ENCODE results near the gene EDAR. TPM values are rescaled to one million over a fixed set of nuclear protein-coding genes. Genes with fewer than 3 reads are reported as not detected.

EDAR gene
- total RNA-seq, 6 experiments from 2014 or later: 0.06 to 1.6 (median 0.28) TPM

GRCh38 chr2:108894766-108895165, 94.3 kb downstream of the EDAR start:
- no peak for TF ChIP-seq POLR2A (IDR thresholded peaks at IDR 0.05)
- TF ChIP-seq, protein P1, sequence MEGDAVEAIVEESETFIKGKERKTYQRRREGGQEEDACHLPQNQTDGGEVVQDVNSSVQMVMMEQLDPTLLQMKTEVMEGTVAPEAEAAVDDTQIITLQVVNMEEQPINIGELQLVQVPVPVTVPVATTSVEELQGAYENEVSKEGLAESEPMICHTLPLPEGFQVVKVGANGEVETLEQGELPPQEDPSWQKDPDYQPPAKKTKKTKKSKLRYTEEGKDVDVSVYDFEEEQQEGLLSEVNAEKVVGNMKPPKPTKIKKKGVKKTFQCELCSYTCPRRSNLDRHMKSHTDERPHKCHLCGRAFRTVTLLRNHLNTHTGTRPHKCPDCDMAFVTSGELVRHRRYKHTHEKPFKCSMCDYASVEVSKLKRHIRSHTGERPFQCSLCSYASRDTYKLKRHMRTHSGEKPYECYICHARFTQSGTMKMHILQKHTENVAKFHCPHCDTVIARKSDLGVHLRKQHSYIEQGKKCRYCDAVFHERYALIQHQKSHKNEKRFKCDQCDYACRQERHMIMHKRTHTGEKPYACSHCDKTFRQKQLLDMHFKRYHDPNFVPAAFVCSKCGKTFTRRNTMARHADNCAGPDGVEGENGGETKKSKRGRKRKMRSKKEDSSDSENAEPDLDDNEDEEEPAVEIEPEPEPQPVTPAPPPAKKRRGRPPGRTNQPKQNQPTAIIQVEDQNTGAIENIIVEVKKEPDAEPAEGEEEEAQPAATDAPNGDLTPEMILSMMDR (IDR thresholded peaks at IDR 0.05): no peak
- Histone ChIP-seq H3K27me3 (no peaks in the 10 kb centered on the region), H3K27ac (peak overlapping the region in 2 of 3 donors; percentile 38 to 45), H3K4me3 (no peak overlapping the region), H3K9me3 (no peaks in the 10 kb centered on the region), H3K4me1 (peaks cover 0 to 11% (median 5%) of the 10 kb centered on the region in 4 donors), H3K36me3 (no peaks in the 10 kb centered on the region)
- intact Hi-C loops (cut with DNase I): no loop called here
- DNase-seq: no peak
- WGBS (ENCODE audit: insufficient coverage, low coverage, low lambda C conversion rate, missing lambda C conversion rate): 51% methylated on average over 3 of the region's 3 CpGs
- no peak for ATAC-seq

GRCh38 chr2:108893277-108893676, 95.7 kb downstream of the EDAR start:
- DNase-seq: no peak
- peaks cover 0 to 2% (median 0%) of the 10 kb centered on the region in 4 donors for H3K9me3 ChIP-seq
- H3K36me3 ChIP-seq: no peaks in the 10 kb centered on the region
- no peak for TF ChIP-seq POLR2A (IDR thresholded peaks at IDR 0.05)
- TF ChIP-seq, protein P1 (IDR thresholded peaks at IDR 0.05): no peak
- H3K27me3 ChIP-seq: no peaks in the 10 kb centered on the region
- intact Hi-C loops (cut with DNase I): no loop called here
- WGBS (ENCODE audit: insufficient coverage, low coverage, low lambda C conversion rate, missing lambda C conversion rate): 79% methylated on average over 1 of the region's 1 CpG
- no peak overlapping the region for H3K27ac ChIP-seq
- peaks cover 0 to 11% (median 5%) of the 10 kb centered on the region in 4 donors for H3K4me1 ChIP-seq
- ATAC-seq: no peak
- H3K4me3 ChIP-seq: no peak overlapping the region

DNA sequence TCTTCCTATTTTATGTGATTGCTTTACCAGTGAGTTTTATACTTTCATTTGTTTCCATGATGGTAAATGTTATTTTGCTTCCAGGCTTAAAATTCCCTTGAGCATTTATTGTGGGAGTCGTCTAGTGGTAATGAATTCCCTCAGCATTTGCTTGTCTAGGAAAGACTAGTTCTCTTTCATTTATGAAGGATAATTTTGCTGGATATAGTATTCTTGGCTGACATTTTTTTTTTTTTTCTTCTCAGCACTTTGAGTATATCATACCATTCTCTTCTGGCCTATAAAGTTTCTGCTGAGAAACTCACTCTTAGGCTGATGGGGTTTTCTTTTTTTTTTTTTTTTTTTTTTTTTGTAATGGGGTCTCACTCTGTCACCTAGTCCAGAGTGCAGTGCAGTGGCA, 99.1 kb downstream of the EDAR start:
- H3K4me3 ChIP-seq: no peak overlapping the region
- 100% methylated on average over 1 of the region's 1 CpG for WGBS (ENCODE audit: insufficient coverage, low coverage, low lambda C conversion rate, missing lambda C conversion rate)
- no peaks in the 10 kb centered on the region for H3K36me3 ChIP-seq
- ATAC-seq (no peak), DNase-seq (no peak)
- H3K27ac ChIP-seq: no peak overlapping the region
- peaks cover 0 to 2% (median 0%) of the 10 kb centered on the region in 4 donors for H3K9me3 ChIP-seq
- no peaks in the 10 kb centered on the region for H3K27me3 ChIP-seq
- no peak for TF ChIP-seq POLR2A (IDR thresholded peaks at IDR 0.05)
- TF ChIP-seq, protein P1 (IDR thresholded peaks at IDR 0.05): no peak
- H3K4me1 ChIP-seq: peaks cover 0 to 4% (median under 1%) of the 10 kb centered on the region in 4 donors
- intact Hi-C loops (cut with DNase I): no loop called here

DNA sequence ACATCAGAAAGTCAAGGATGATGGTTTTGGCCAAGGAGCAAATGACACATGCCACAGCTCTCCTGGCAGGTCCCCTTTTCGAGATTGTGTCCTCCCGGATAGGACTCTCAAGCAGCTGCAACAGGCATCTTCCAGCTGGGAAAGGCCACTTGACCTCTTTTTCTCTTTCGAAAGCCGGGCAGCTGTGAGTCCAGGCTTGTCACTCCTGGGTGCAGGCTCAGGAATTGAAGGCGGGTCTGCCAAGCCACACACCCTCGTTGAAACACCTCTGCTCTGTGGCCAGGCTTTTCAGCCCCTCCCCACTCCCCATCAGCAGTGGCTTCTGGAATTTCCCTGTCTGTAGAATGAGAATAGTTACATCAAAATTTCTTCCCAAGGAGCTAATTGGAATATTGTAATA, 104.4 kb downstream of the EDAR start:
- H3K36me3 ChIP-seq: no peaks in the 10 kb centered on the region
- no peak for ATAC-seq
- H3K27me3 ChIP-seq: no peaks in the 10 kb centered on the region
- no peak for DNase-seq
- TF ChIP-seq POLR2A (IDR thresholded peaks at IDR 0.05): no peak
- TF ChIP-seq, protein P1 (IDR thresholded peaks at IDR 0.05): no peak
- H3K4me3 ChIP-seq: no peak overlapping the region
- H3K27ac ChIP-seq: no peak overlapping the region
- H3K9me3 ChIP-seq: peaks cover 0 to under 1% (median 0%) of the 10 kb centered on the region in 4 donors
- no peaks in the 10 kb centered on the region for H3K4me1 ChIP-seq
- WGBS (ENCODE audit: insufficient coverage, low coverage, low lambda C conversion rate, missing lambda C conversion rate): 55% methylated on average over 2 of the region's 6 CpGs
- intact Hi-C loops (cut with DNase I): no loop called here

- H3K36me3 ChIP-seq: no peaks in the 10 kb centered on the region
- H3K9me3 ChIP-seq: no peaks in the 10 kb centered on the region
- DNase-seq (no peak), ATAC-seq (no peak)
- no peaks in the 10 kb centered on the region for H3K27me3 ChIP-seq
- H3K4me1 ChIP-seq: no peaks in the 10 kb centered on the region
- TF ChIP-seq POLR2A (IDR thresholded peaks at IDR 0.05): no peak
- intact Hi-C loops (cut with DNase I): no loop called here
- H3K27ac ChIP-seq: no peak overlapping the region
- no peak overlapping the region for H3K4me3 ChIP-seq
- 97% methylated on average over 2 of the region's 2 CpGs for WGBS (ENCODE audit: insufficient coverage, low coverage, low lambda C conversion rate, missing lambda C conversion rate)
These were observed 110.7 kb downstream of the EDAR start for GRCh38 chr2:108878276-108878675.
